Mucosa of stomach (tissue), 1 donor: ENCODE measurements around the gene SRRD.
"Not testable (repeated sequence)": the region's sequence is repeated elsewhere in the genome, so short reads cannot be mapped to it uniquely, and the experiment has no call there.

Source experiments
- H3K27me3 ChIP-seq: one replicate; pipeline ENCODE4 v1.7.0; 2013; ENCODE audit warnings: mild to moderate bottlenecking, low read length; ENCODE audit not compliant: control insufficient read depth, insufficient read depth
- H3K36me3 ChIP-seq: one replicate; pipeline ENCODE4 v1.7.0; 2013; ENCODE audit warnings: low read length; ENCODE audit not compliant: control insufficient read depth, insufficient read depth
- H3K4me1 ChIP-seq: one replicate; pipeline ENCODE4 v1.7.0; 2013; ENCODE audit warnings: mild to moderate bottlenecking, low read length; ENCODE audit not compliant: control insufficient read depth, insufficient read depth
- H3K4me3 ChIP-seq: one replicate; pipeline ENCODE4 v1.7.0; 2013; ENCODE audit warnings: low read length
- H3K9ac ChIP-seq: one replicate; pipeline ENCODE4 v1.7.0; 2013; ENCODE audit warnings: mild to moderate bottlenecking, low read length, moderate library complexity
- H3K9me3 ChIP-seq: one replicate; pipeline ENCODE4 v1.7.0; 2013; ENCODE audit warnings: mild to moderate bottlenecking, low read length, moderate library complexity; ENCODE audit not compliant: control insufficient read depth
- donor health status: Pancreatic carcinoma.

SRRD gene, protein sequence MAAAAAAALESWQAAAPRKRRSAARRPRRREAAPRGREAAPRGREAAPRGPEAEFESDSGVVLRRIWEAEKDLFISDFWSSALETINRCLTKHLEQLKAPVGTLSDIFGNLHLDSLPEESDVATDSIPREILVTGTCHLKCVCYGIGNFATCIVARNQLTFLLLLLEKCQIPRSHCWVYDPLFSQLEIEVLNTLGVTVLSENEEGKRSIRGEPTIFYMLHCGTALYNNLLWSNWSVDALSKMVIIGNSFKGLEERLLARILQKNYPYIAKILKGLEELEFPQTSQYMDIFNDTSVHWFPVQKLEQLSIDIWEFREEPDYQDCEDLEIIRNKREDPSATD

DNA sequence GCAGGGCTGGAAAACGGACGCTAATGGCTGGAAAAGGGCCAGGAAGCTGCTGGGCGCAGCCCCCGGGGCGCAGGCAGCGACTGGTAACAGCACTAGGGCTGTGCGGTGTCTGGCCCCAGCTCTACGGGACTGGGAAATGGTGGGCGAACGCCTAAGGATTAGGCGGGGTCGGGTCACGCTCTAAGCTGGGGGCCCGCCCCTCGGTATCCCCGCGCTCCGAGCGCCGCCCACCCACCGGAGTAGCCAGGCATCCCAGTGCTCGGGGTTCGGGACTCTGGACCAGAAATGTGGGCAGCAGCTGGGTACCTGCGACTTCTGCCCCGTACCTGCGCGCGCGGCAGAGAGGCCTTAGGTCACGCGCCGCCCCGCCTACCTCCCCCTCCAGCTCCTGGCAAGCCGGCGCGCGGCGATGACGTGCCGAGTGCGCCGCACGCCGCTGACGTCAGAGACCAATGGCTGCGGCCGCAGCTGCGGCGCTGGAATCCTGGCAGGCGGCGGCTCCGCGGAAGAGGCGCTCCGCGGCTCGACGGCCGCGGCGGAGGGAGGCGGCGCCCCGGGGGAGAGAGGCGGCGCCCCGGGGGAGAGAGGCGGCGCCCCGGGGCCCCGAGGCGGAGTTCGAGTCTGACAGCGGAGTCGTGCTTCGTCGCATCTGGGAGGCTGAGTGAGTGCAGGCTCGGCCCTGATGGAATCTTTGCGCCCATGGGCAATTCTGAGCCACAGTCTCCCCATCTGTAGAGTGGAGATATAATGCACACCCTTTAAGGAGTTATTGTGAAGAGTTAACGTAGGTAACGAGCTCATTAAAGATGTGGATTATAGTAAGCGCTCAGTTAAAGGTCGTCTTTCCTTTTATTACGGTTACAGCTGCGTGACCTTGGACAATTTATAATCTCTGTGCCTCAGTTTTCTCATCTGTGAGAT lies at the start of gene SRRD, which contains the start of gene HPS4:
TSS of gene SRRD (plus strand) at position 439 of the 921 bp plus-strand sequence. CDS start at position 453, 14 bp downstream.
TSS of gene HPS4 (minus strand) at position 345 of the 921 bp plus-strand sequence. CDS start 2,021 bp downstream, outside the sequence.
- H3K9ac ChIP-seq, result peak within 1 kb of the TSS; percentile 97
- no peaks in the 10 kb centered on the region for H3K27me3 ChIP-seq
- peaks cover 33% of the 10 kb centered on the region for H3K4me1 ChIP-seq
- peak within 1 kb of the TSS; percentile 85 for H3K4me3 ChIP-seq
- H3K9me3 ChIP-seq, result no peaks in the 10 kb centered on the region
- H3K36me3 ChIP-seq, result no peaks in the 10 kb centered on the region

DNA sequence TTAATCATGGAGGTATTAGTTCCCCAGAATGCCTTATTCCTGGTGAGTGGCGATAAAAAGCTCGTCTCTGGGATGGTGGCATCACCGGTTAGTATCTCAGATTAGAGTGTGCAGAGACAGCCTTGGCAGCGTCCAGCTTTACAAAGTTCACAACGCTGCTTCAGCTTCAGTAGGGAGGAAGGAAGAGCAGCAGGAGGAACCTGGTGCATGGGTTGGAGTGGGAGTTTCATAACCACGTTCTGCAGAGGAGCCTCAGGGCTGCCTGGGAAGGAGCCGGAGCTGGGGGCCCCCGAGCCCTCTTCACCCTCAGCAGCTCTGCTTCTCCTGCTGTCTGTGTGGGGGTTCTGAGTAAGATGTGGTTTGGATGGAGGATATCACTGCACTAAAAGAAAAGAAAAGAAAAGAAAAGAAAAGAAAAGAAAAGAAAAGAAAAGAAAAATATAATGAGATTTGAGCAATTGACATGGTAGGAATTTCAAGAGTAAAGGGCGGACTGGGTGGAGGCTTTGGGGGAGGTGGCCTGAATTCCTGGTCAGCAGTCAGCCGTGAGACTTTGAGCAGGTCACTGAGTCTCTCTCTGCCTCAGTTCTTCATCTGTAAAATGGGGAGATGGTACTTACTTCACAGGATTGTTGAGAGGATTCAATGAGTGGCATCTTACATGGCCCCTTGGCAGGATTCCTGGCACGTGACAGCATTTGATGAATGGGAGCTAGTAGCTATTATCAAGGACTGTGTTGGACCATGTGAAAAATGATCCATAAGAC lies 48.2 kb upstream of the SRRD start:
- Histone ChIP-seq H3K9ac (peak overlapping the region; percentile 46), H3K4me1 (peaks cover 55% of the 10 kb centered on the region), H3K4me3 (peak overlapping the region; percentile 5), H3K9me3 (no peaks in the 10 kb centered on the region), H3K27me3 (no peaks in the 10 kb centered on the region), H3K36me3 (no peaks in the 10 kb centered on the region)

DNA sequence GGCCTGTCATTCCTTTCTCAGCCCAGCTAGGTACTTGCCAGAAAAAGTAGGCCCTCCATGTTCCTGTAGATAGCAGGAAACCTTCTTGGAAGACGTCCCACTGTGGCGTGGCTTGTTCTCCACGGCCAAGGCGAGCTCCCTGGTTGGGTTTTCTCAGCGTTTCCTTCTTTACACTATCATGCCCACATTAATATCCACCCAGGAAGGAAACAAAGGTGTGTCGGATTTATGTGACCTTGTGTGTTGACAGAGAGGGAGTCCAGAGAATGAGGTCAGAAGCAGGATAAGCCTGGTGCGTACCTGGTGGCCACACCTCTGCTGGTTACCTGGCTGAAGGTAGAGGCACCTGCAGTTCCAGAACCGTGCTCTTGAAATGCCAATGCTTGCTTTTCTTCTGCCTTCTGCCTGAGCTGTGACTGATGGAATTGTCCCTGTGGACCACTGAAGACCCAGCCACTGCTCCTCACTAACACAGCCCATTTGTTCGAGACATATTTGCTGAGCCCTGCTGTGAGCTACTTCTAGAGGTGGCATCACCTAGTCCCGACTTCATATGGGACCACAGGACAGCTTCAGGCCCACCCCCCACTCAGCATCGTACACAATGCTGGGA lies 46.7 kb upstream of the SRRD start:
- Histone ChIP-seq H3K27me3 (no peaks in the 10 kb centered on the region), H3K4me3 (peak overlapping the region; percentile 5), H3K4me1 (peaks cover 54% of the 10 kb centered on the region), H3K9me3 (no peaks in the 10 kb centered on the region), H3K36me3 (no peaks in the 10 kb centered on the region), H3K9ac (peak overlapping the region; percentile 46)

DNA sequence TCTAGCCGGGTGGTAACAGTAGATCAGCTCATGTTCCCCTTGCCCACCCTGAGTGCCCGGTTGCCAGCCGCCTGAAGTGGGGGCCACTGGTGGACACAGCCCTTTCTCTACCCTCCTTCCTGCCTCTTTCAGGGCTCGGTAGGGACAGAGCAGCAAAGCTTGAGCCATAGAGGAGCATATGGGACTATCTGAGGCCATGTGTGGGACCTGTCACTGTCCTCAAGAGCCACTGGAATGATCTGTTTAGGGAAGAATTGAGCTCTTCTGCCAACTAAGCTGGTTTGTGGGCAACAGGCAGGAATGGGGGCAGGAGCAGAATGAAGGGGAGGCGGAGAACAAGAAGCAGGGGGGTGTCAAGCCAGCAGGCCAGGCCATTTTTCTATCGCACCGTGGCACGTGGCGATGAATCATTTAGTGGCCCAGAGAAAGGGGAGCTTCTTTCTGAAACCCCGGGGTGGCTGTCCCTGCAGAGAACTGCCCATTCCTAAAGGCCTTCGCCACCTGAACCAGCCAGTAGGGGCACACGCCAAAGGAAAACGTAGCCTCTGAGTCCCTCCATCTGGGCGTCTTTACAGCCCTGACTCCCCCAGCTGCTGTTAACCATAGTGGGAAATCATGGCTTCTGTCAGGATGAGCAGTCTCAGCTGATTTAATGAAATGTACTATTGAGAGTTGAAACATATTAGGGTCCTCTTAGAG lies 45.8 kb upstream of the SRRD start:
- Histone ChIP-seq H3K36me3 (no peaks in the 10 kb centered on the region), H3K4me3 (no peak overlapping the region), H3K27me3 (no peaks in the 10 kb centered on the region), H3K9ac (no peak overlapping the region), H3K9me3 (no peaks in the 10 kb centered on the region), H3K4me1 (peaks cover 49% of the 10 kb centered on the region)

DNA sequence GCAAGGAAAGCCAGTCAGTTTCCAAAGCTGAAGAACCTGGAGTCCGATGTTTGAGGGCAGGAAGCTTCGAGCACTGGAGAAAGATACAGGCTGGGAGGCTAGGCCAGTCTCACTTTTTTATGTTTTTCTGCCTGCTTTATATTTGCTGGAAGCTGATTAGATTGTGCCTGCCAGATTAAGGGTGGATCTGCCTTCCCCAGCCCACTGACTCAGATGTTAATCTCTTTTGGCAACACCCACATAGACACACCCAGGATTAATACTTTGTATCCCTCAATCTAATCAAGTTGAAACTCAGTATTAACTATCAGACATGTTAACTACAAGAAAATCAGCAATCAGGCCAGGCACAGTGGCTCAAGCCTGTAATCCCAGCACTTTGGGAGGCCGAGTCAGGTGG lies 44.9 kb upstream of the SRRD start:
- H3K36me3 ChIP-seq, H3K4me3 ChIP-seq, H3K9me3 ChIP-seq, H3K9ac ChIP-seq, H3K27me3 ChIP-seq: not testable (repeated sequence)
- peaks cover 52% of the 10 kb centered on the region for H3K4me1 ChIP-seq

DNA sequence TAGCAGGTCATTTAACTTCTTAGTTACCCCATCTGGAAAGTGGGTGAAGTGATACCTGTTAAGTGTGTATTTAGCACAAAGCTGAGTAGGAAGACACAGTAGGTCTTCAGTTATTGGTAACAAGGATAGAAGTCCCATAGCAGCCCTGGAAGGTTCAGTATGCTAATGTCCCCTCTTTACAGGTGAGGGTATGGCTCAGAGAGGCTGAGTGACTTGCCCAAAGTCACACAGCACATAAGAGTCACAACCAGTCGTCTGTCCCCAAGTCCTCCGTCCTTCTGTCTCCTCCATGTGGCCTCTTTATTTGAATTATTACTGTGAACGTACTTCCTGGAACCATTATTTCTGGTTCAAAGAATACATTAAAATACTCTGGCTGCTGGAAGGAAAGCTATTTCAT lies 44.1 kb upstream of the SRRD start:
- H3K9me3 ChIP-seq, result no peaks in the 10 kb centered on the region
- H3K36me3 ChIP-seq, result no peaks in the 10 kb centered on the region
- H3K4me3 ChIP-seq, result no peak overlapping the region

DNA sequence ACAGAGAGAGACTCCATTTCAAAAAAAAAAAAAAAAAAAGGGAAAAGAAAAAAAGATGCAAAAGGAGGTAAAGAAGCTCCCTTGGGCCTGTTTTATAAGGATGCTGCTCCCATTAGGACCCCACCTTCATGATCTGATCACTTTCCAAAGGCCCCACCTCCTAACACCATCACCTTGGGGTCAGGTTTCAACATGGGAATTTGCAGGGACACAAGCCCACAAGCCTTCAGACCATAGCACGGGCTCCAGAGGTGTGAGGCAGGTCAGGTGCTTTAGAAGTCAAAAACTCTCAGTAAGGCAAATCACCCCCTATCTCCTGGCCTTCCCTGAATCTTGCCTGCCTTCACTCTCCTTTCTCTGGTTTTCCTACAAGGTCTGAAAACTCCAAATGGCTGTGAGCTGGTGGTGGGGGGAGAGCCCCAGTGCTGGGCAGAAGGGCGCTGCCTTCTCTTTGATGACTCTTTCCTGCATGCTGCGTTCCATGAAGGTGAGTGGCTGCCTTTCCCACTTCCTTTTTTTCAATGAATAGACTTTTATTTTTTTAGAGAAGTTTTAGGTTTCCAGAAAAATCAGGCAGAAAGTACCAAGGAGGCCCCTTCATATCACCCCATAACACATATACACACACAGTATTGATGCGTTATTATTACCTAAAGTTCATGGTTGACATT lies 41.5 kb upstream of the SRRD start:
- Histone ChIP-seq H3K9me3 (no peaks in the 10 kb centered on the region), H3K27me3 (no peaks in the 10 kb centered on the region), H3K4me1 (peaks cover 48% of the 10 kb centered on the region), H3K9ac (no peak overlapping the region), H3K36me3 (no peaks in the 10 kb centered on the region), H3K4me3 (no peak overlapping the region)

More for the DNA sequence above, 44.1 kb upstream of the SRRD start:
- no peaks in the 10 kb centered on the region for H3K27me3 ChIP-seq
- H3K9ac ChIP-seq, result no peak overlapping the region
- peaks cover 59% of the 10 kb centered on the region for H3K4me1 ChIP-seq

DNA sequence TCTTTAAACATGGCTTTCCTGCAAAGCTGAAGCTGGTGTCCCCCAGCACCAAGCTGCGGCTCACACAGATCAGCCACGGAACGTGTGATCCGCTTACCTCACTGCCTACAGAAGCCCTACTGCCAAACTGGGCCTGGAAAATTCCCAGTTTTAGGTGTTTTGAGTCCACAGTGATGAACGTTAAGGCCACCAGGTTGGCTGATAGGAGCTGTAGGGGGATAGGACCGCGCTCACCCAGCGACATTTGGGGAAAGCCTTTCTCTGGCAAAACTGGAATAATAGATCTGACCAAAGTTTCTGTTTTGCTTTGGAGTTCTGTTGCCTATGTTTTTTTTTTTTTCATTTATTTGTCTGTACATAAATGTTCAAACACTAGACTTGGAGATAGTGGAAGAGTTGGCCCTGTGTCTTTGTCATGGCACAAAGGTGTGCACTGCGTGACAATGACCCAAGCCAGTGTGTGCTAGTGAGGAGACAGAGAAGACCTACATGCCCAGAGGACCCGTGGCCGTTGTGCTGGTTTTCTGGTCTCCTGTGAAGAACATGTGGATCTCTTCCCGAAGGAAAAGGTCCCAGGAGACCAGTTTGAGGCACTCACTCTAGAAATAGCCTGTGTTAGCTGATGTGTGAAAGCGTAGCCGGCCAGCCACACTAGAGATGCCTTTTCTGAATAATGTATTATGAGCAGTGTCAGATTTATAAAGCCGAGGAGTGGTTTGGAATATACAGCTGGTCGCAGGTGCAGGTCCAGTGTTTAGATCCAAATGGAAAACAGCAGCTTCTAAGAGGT lies 39.6 kb upstream of the SRRD start:
- H3K9me3 ChIP-seq, result no peaks in the 10 kb centered on the region
- no peaks in the 10 kb centered on the region for H3K36me3 ChIP-seq
- H3K9ac ChIP-seq, result no peak overlapping the region
- peaks cover 34% of the 10 kb centered on the region for H3K4me1 ChIP-seq
- H3K4me3 ChIP-seq, result no peak overlapping the region
- H3K27me3 ChIP-seq, result no peaks in the 10 kb centered on the region

DNA sequence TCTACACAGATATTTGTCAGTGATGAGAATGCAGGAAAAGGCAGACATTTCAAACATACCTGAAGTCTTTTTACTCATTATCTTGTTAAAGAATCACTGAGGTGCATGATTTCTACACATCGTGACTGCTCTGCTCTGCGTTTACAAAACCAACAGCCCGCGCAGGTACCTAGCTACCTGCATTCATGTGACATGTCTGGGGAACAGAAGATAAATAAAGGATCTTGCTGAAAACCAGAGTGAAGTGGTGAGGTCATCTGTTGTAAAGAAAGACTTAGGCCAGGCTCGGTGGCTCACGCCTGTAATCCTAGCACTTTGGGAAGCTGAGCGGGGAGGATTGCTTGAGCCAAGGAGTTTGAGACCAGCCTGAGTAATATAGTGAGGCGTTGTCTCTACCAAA lies 38.9 kb upstream of the SRRD start:
- no peaks in the 10 kb centered on the region for H3K36me3 ChIP-seq
- H3K27me3 ChIP-seq, result no peaks in the 10 kb centered on the region
- H3K9ac ChIP-seq, result no peak overlapping the region
- H3K4me1 ChIP-seq, result peaks cover 27% of the 10 kb centered on the region
- no peaks in the 10 kb centered on the region for H3K9me3 ChIP-seq
- H3K4me3 ChIP-seq, result no peak overlapping the region

DNA sequence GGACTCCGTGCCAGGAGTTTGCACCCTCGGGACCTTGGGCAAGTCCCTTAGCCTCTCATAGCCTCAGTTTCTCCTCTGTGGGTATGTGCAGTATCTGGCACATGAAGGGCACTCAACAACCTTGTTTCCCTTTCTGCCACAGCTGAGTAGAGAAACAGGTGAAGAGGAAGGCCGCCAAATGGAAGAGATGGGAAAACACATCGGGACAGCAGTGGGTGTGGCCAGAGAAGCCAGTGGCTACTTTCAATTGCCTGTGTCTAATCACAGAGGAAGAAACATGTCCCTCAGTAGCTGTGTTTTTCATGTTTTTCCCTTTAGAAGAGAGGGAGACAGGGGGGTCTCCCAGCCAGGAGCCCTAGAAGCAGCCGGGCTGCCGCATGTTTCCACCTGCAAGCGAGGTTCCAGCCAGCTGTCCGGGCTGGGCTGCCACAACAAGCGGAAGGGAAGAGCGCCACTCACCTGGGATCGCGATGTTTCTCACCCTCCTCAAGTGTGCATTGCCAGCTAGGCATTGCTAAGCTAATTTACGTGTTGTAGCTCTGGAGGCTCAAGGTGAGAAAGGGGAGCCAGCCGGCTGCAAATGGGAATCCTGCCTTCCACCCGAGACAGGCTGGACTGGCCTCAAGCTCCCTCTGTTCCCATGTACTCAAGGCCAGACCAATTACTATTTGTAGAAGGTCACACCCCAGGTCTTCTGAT lies 38.0 kb upstream of the SRRD start:
- Histone ChIP-seq H3K27me3 (no peaks in the 10 kb centered on the region), H3K4me1 (peaks cover 20% of the 10 kb centered on the region), H3K9me3 (no peaks in the 10 kb centered on the region), H3K9ac (no peak overlapping the region), H3K36me3 (no peaks in the 10 kb centered on the region), H3K4me3 (no peak overlapping the region)
